M059J (cell line): ENCODE data around the gene USP9X. TPM values are rescaled to one million over a fixed set of nuclear protein-coding genes. Genes with fewer than 3 reads are reported as not detected.
"Not testable (repeated sequence)": the region's sequence is repeated elsewhere in the genome, so short reads cannot be mapped to it uniquely, and the experiment has no call there.

Source experiments
- DNase-seq: peaks from one replicate; pipeline ENCODE4 v3.0.0-alpha.2; 2012; ENCODE audit warnings: low read depth
- total RNA-seq: library from RNA; depleted of rRNA; stranded (reverse); fragments of >200 nt; shearing (Covaris generic); gene quantifications from 2 replicates; pipeline ENCODE4 v1.2.3, GENCODE V29; 2014

Gene USP9X
- total RNA-seq, 1 experiment from 2014 or later, result 81.7 TPM

DNA sequence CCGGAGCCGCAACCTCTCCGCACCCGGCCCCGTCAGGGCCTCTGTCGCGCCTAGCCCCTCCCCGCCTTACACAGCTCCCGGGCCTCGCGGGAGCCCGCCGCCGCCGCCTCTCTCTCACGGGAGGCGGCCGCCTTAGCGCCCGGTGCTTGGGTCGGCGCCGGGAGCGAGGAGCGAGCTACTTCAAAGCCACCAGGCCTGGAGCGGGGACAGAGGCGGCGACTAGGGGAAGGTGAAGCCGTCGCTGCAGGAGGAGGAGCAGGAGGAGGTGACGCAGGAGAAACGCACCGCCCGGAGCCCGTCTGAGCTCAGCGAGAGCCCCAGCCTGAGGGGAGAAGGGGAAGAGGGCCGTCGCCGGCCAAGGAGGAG, 250 bp downstream of the USP9X start:
- peak; percentile 56 for DNase-seq

DNA sequence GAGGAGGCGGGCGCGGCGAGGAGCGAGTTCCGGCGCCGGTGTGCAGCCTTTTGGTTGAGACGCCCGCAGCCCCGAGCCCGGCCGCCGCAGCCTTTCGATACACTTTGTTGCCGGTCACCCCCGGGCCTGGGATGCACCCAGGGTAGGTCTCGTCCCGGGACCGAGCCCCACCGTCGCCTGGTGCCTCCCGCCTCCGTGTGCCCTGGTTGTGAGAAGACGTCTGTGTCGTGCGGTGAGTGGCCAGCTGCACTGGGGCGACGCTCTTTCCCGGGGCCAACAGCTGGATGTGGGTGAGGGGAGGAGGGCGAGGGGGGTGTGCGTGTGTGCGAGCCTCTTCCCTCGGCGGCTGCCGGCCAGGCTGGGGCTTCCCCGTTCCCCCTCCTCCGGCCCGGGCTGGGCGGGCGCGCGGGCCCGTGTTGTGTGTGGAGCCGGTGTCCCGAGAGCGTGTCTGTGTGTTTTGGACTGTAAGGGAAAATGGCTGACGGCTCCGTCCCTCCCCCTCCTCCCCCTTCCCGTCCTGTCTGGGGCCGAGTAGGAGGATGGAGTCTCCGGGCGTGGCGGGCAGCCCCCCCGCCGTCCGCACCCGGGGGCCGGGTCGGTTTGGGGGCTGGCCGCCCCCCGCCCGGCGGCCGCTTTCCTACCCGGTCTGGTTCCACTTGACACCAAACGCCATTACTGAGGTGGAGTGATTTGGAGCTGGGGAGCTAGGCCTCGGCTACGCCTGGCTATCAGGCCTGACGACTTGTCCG, 807 bp downstream of the USP9X start:
- DNase-seq, result peak; percentile 64

DNA sequence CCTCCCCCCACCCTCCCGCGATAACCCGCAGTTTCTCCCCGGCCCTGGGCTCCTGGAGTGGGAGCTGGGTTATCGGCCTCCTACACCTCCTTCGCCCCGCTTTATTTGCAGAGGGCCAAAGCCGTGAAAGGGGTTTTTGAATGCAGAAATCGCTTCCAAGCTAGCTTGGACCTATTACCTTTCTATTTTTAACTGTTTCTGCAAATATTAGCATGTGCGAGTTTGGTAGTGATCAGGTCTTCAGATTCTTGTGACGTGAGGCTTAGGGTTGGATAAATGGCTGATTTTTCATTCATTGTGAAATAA, 1.3 kb downstream of the USP9X start:
- DNase-seq, result no peak

DNA sequence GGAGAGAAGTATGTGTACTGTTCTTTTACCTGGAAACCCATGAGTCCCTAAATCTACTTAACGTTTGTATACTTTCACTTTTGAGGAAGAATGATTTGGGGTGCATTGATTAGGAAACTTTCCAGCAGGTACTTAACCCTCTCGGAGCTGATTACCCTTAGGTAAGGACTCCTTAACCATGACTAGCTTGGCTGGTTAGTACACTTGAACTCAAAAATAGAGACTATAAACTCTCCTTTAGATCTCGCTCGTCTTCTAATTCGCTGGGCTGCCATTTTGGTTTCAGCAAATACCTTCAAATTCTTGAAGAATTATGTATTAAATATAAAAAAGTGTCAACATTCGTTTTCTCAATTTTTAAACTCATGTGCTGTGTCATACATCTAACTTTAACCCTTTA, 2.0 kb downstream of the USP9X start:
- DNase-seq, result no peak

DNA sequence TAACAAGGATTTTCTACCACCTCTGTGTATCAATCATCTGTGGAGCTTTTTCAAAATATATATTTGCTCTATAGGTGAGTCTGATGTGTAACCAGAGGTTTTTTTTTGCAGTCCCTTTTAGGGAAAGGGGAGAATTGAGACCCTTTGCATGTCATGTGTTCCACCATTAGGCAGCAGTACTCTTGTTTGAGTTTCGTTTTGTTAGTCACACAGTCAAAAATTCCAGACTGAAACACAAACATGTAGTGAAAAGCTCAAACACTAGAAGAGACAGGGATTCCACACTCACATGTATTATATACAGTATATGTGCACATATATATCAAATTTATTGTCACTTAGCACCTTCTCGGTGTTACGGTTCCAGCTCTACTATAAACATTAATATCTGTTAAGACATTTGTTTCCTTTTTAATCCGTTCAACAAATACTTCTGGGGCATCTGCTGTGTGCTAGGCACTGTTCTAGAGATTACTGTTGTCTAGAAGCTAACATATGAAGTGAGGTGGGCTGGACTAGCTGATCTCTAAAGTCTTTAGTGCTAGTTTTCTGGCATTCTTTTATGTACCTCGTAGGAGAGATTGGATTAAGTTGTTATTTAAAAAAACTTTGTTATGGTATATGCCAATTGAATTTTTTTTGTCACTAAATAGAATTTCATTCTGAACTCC, 5.5 kb downstream of the USP9X start:
- DNase-seq, result no peak

DNA sequence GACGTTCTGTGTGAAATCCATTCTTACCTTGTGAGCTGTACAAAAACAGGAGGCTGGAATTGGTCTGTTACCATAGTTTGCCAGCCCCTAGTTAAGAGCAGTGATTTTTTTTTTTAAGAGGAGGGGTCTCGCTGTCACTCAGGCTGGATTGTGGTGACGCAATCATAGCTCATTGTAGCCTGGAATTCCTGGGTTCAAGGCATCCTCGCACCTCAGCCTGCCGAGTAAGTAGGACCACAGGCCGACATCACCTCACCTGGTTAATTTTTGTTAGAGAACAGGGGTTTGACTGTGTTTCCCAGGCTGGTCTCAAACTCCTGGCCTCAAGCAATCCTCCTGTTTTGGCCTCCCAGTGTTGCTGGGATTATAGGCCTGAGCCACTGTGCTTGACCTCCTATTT, 7.5 kb downstream of the USP9X start:
- DNase-seq, result no peak

DNA sequence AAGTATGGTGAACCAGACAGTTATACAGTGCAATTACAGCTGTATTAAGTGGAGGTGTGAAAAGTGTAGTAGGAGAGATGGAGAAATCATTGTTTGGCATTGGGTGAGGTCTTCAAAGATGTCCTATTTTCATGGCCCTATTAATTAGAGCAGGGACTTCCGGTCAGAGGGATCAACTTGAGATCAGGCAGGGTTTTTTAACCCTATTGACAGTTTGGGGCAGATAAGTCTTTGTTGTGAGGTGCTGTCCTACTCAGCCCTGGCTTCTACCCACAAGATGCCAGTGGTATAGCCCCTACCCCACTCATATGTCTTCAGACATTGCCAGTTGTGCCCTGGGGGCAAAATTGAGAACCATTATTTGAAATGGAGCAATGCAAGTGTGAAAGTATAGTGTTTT, 9.9 kb downstream of the USP9X start:
- no peak for DNase-seq

DNA sequence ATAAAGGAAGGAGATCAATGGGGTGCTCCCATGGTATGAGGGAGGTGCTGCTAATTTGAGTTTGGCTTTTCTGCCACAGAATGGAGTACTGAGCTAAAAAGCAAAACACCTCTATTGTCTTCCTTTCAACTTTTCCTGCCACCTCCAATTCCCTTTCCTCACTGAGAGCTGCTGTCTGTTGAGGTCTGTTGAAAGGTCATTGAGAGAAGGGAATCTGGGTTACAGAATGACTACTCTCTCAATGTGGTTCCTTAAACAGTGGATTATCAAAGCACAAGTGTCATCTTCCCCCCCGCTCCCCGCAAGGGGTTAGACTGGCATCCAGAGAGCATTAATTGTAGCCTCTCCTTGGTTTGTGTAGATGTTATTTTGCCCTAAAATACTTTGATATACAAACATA, 10.7 kb downstream of the USP9X start:
- DNase-seq, result no peak

DNA sequence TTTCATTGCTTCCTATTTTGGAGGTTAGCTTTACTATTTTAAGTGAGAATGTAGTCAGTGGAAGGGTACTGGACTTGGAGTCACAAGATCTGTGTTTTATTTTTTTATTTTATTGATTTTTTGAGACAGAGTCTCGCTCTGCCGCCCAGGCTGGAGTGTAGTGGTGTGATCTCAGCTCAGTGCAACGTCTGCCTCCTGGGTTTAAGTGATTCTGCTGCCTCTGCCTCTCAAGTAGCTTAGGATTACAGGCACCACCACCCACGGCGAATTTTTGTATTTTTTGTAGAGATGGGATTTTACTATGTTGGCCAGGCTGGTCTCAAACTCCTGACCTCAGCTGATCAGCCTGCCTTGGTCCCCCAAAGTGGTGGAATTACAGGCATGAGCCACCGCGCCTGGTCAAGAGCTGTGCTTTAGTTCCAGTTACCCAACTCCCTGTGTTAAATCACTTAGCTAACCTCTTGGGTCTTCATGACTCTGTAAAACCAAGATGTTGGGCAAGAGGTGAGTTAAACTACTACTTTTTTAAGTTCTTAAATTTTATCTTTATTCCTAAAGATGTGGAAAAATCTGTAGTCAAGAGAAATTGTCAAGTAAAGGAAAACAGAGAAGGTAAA, 11.2 kb downstream of the USP9X start:
- DNase-seq, result no peak

DNA sequence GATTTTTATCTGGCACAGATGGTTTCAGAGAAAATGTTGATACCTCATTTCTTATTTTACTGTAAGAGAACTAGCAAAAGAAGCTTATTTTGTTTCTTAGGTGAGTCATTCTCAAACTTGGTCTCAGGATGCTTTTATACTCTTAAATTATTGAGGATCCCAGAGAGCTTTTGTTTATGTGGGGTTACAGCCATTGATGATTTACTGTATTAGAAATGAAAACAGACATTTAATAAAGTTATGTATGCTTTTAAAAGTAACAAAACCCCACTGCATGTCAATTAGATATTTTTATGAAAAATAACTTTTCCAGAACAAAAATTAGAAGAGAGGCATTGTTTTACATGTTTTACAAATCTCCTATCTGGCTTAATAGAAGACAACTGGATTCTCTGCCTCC, 12.1 kb downstream of the USP9X start:
- DNase-seq, result peak; percentile 10

DNA sequence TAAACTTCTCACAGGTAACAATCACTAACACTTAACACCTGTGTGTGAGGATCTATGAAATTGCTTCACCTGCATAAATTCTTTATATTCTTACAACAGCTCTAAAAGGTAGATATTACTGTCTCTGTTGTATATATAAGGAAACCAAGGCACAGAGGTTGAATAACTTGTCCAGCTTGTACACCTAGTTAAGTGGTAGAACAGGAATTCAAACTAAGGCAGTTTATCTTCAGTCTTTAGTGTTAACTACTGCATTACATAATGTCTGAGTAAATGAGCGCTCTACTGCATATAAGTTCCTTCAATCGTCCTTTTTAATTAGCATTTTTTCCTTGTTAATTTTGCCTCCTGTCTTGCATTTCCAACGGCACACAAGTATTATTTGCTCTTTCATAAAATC, 15.0 kb downstream of the USP9X start:
- no peak for DNase-seq

DNA sequence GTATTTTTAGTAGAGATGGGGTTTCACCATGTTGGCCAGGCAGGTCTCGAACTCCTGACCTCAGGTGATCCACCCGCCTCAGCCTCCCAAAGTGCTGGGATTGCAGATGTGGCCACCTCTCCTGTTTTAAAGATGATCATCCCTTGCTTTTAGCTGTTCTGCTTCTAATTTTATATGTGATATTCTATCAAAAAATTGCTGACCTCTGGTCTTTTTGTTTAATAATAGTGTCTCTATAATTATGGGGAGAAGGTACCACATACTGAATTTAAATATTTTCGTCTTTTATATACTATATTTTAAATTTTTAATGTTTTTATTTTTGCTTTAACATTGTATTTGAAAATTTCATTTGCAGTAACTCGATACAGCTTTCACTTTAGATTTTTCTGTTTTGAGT, 15.6 kb downstream of the USP9X start:
- DNase-seq, result no peak

DNA sequence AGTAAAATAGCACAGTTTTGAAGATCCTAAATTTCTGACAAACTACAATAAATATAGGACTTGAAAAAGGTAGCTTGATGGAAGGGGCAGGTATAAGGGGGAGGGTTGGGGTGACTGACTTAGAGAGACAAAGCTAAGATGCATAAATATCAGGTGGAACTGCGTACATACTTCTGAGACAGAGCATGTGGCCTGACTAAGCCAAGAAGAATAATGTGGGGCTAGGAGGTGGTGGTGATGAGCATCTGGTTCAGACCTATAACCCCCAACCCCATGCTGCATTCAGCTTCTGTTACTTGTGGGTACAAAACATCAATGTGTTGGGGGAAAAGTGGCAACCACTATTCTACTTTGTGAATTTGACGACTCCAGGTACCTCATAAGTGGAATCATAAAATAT, 19.8 kb downstream of the USP9X start:
- no peak for DNase-seq

DNA sequence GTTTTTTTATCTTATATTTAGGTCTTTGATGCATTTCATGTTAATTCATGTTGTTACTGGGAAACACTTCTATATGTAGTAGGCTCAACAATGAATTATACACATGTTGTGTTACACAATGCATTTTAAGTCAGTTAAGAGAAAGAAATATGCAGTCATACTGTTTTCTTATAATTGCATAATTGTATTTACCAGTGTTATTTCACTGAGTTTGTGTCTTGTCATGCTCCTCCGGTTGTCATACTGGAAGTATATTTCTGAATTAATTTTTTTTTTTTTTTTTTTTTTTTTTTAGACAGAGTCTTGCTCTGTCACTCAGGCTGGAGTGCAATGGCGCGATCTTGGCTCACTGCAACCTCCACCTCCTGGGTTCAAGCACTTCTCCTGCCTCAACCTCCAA, 21.0 kb downstream of the USP9X start:
- DNase-seq, result not testable (repeated sequence)

DNA sequence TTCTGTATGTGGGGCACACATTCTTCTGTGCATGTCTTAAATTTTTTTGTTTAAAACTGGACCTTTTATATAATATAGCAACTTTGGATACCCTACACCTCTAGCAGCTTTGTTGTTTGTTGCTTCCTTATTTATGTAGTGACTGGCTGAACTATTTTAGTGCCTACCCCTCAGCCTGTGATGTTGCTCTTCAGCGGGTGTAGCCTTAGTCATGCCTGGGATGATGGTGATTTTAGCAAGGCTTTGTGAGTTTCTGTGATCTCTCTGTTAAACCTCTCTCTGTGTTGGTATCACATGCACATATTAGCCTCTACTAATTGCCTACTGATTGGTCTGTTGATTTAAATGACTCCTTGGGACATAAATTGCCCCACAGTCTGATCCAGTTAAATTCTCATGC, 22.8 kb downstream of the USP9X start:
- DNase-seq, result peak; percentile 18

DNA sequence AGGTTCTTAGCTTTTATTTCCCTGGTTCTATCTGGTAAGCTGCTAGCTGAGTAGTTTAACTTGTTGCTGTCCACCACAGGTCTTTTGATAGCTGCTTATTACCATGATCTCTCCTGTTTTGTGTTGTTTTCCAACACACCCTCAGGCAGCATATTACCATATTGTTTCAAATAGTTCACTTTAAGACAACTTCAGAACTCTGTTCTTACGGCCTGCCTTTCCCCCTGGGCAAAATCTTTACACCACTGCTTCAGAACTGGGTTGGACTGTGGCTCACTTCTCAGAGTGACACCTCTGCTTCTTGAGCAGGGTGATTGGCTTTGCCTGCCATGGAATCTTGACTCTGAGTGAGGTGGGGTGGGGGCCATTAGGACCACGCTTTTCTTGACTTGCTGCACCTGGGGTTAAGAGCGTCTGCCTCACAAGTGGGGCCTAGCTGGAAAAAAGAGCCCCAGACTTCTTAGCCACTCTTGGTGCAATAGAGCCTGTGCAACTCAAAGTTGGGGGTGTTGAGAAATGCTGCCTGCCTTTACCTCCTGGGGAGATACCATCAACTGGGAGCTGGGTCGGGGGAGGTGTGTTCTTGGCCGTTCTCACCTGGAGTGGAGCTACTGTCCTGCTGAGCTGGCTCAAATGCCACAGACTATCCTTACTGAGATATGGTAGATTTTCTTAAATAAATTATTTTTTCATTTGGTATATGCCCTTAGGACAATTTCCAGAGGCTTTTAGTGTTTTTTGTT, 23.4 kb downstream of the USP9X start:
- DNase-seq, result peak; percentile 33

DNA sequence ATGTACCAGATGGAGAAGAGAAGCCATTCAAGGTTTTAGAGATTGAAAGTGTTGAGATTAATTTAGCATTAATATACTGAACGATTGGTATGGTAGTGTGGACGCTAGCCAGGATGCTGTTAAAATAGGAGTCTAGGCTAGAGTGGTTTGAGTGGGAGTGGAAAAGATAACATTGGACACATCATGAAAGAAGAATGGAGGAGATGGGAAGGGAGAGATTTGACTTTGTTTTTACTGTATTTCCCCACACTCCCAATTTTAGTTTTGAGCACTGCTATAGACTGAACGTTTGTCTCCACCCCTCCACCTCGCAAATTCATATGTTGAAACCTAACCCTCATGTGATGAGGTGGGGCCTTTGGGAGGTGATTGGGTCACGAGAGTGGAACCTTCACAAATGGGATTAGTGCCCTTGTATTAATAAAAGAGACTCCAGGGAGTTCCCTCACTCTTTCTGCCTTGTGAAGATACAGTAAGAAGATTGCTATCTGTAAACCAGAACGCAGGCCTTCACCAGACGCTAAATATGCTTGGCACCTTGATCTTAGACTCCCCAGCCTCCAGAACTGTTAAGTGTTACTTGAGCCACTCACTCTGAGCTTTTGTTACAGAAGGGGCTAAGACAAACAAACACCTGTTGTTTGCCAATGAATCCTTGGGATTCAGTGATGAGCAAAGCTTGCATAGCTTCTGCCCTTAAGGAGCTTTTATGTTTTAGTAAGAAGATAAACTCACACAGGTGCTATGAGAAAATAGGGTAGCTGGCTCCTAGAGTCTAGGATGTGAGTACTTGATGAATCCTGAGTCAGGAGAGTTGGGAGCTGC, 25.8 kb downstream of the USP9X start:
- no peak for DNase-seq

DNA sequence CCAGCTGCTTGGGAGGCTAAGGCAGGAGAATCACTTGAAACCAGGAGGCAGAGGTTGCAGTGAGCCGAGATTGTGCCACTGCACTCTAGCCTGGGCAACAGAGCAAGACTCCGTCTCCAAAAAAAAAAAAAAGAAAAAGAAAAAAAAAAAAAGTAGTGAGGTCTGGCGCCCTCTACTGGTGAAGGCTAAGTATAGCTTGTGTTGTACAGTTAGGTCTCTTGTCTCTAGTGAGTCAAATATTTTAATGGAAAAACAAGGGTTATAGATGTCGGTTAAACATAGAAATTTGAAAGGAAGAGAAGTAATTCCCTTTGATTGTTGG, 29.8 kb downstream of the USP9X start:
- peak; percentile 50 for DNase-seq

DNA sequence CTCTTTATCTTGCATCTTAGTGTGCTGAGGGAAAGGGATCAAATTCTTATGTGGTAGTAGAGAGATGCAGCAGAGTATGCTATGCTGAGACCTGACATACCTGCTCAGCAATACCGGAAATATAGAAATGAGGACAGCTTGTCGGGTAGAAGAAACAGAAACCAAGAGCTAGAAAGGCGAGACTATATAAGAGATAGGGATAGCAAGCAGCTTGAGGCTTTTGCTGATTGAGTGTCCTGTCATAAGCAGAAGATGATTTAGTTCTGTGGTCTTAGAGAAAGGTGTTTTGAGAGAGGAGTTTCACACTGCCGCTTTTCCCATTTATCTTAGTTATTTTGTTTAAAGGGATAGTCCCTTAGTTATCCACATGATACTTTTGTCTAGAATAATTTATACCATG, 31.7 kb downstream of the USP9X start:
- DNase-seq, result no peak

DNA sequence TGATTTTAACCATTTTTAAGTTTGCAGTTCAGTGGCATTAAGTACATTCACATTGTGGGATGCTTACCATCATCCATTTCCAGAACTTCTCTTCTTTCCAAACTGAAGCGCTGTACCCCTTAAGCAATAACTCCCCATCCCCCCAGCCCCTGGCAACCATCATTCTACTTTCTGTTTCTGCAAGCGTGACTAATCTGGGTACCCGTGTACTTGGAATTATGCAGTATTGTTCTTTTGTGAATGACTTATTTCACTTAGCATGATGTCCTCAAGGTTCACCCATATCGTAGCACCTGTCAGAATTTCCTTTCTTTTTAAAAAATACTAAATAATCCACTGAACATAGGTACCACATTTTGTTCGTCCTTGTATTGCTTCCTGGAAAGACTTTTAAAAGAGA, 32.9 kb downstream of the USP9X start:
- DNase-seq, result no peak

DNA sequence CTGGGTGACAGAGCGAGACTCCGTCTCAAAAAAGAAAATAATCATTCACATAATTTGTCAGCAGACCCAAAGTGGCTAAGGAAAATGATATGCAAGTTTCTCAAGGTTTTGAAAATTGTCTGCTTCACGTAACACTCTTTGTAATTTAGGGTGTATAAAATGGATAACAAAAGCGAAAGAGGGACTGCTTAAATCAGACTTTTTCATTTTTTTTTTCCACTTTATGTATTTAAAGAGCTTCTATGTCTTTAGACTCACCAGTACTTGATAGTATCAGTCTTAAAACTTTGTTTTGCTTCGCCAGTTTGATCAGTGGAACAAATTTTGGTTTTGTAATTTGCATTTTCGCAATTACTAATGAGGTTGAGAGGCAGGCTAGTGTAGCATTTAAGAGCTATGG, 34.6 kb downstream of the USP9X start:
- DNase-seq, result no peak

DNA sequence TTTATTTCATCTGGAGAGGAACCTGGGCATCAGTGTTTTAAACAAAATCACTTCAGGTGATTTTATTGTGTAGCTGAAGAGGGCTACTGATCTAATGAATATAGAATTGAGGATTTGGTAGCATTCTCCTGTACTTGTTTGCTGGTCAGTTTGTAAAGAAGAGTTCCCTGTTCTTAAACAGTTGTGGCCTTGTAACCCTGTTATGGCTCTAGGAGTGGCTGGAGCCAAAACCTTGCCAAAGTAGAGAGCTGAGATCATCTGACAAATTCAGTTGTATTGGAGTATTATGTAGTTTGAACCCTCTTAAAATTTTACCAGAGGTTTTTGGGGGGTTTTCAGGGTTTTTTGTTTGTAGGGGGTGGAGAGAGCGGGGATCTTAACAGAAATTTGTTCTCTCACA, 36.5 kb downstream of the USP9X start:
- DNase-seq, result no peak
